Trophoblast cell (in vitro differentiated cells and primary cell): ENCODE measurements around the gene TFF3.

Experiments
- DNase-seq, 2 donors: peaks; one replicate each; pipeline ENCODE4 v3.0.0-alpha.2; 2016
- H2AFZ ChIP-seq: 2 replicates; pipeline ENCODE4 v1.6.1; 2013; ENCODE audit warnings: low read length, moderate library complexity, mild to moderate bottlenecking; ENCODE audit not compliant: insufficient read depth, poor library complexity
- H2AK5ac ChIP-seq: 2 replicates; pipeline ENCODE4 v1.6.1; 2013; ENCODE audit warnings: mild to moderate bottlenecking, low read length
- H2BK120ac ChIP-seq: 2 replicates; pipeline ENCODE4 v1.6.1; 2013; ENCODE audit warnings: low read length, mild to moderate bottlenecking, moderate library complexity; ENCODE audit not compliant: insufficient read depth, poor library complexity
- H2BK12ac ChIP-seq: 2 replicates; pipeline ENCODE4 v1.6.1; 2013; ENCODE audit warnings: mild to moderate bottlenecking, low read length, moderate library complexity
- H2BK5ac ChIP-seq: 2 replicates; pipeline ENCODE4 v1.6.1; 2013; ENCODE audit warnings: low read length, low read depth, moderate library complexity, mild to moderate bottlenecking; ENCODE audit not compliant: poor library complexity
- H3K14ac ChIP-seq: 2 replicates; pipeline ENCODE4 v1.6.1; 2013; ENCODE audit warnings: mild to moderate bottlenecking, low read length
- H3K18ac ChIP-seq: 2 replicates; pipeline ENCODE4 v1.6.1; 2013; ENCODE audit warnings: mild to moderate bottlenecking, low read length
- H3K23ac ChIP-seq: 2 replicates; pipeline ENCODE4 v1.6.1; 2013; ENCODE audit warnings: low read length
- H3K27ac ChIP-seq: 2 replicates; pipeline ENCODE4 v1.5.1; 2013; ENCODE audit warnings: low read depth, mild to moderate bottlenecking, inconsistent platforms, low read length, moderate library complexity
- H3K27me3 ChIP-seq: 2 replicates; pipeline ENCODE4 v1.6.1; 2013; ENCODE audit warnings: inconsistent platforms, mild to moderate bottlenecking, low read length, moderate library complexity; ENCODE audit not compliant: insufficient read depth
- H3K36me3 ChIP-seq, 2 experiments: 1 replicate in 1 of 2; 2 replicates in 1 of 2; pipeline ENCODE4 v1.6.1; 2013; ENCODE audit warnings: low read length in 2 of 2, mild to moderate bottlenecking in 2 of 2, moderate library complexity in 1 of 2; ENCODE audit not compliant: insufficient read depth in 2 of 2, control insufficient read depth in 1 of 2
- H3K4ac ChIP-seq: 2 replicates; pipeline ENCODE4 v1.6.1; 2013; ENCODE audit warnings: low read depth, mild to moderate bottlenecking, low read length, moderate library complexity
- H3K4me1 ChIP-seq, 2 experiments: 1 replicate in 1 of 2; 2 replicates in 1 of 2; pipeline ENCODE4 v1.6.1; 2013; ENCODE audit warnings: low read length in 2 of 2, mild to moderate bottlenecking in 2 of 2, moderate library complexity in 1 of 2; ENCODE audit not compliant: insufficient read depth in 2 of 2, control insufficient read depth in 1 of 2
- H3K4me2 ChIP-seq: 2 replicates; pipeline ENCODE4 v1.6.1; 2013; ENCODE audit warnings: inconsistent platforms, mild to moderate bottlenecking, low read length, moderate library complexity
- H3K4me3 ChIP-seq: 2 replicates; pipeline ENCODE4 v1.5.1; 2013; ENCODE audit warnings: mild to moderate bottlenecking, low read depth, low read length, inconsistent platforms
- H3K79me1 ChIP-seq: one replicate; pipeline ENCODE4 v1.6.1; 2013; ENCODE audit warnings: low read length
- H3K79me2 ChIP-seq: 2 replicates; pipeline ENCODE4 v1.6.1; 2013; ENCODE audit warnings: low read length, mild to moderate bottlenecking; ENCODE audit not compliant: control insufficient read depth, insufficient read depth, poor library complexity
- H3K9ac ChIP-seq: 2 replicates; pipeline ENCODE4 v1.6.1; 2013; ENCODE audit warnings: mild to moderate bottlenecking, low read length
- H3K9me3 ChIP-seq: 2 replicates; pipeline ENCODE4 v1.6.1; 2013; ENCODE audit warnings: low read depth, mild to moderate bottlenecking, control low read depth, inconsistent platforms, low read length; ENCODE audit not compliant: insufficient read depth
- H4K12ac ChIP-seq: 2 replicates; pipeline ENCODE4 v1.6.1; 2013; ENCODE audit warnings: low read depth, mild to moderate bottlenecking, low read length, moderate library complexity
- H4K8ac ChIP-seq: 2 replicates; pipeline ENCODE4 v1.6.1; 2013; ENCODE audit warnings: low read depth, mild to moderate bottlenecking, low read length, moderate library complexity
- H4K91ac ChIP-seq: one replicate; pipeline ENCODE4 v1.6.1; 2013; ENCODE audit warnings: low read depth, mild to moderate bottlenecking, low read length, moderate library complexity
- WGBS: extraction: QIAGEN DNeasy Blood & Tissue Kit; methylation state at CpG from one replicate; pipeline ENCODE4 v1.1.7; 2013; ENCODE audit warnings: missing lambda C conversion rate; ENCODE audit not compliant: insufficient read length, insufficient coverage; ENCODE audit errors: extremely low coverage; 5-methylcytosine and 5-hydroxymethylcytosine counted together

Gene TFF3

GRCh38 chr21:42264245-42265195 is 50.7 kb downstream of the TFF3 start:
- peaks cover 11% of the 10 kb centered on the region in 2 experiments for H3K4me1 ChIP-seq
- peaks cover 2% of the 10 kb centered on the region for H3K9me3 ChIP-seq
- H2AFZ ChIP-seq = no peak overlapping the region
- H2BK12ac ChIP-seq = no peak overlapping the region
- no peak overlapping the region for H2AK5ac ChIP-seq
- no peaks in the 10 kb centered on the region for H3K79me2 ChIP-seq
- H4K91ac ChIP-seq = no peak overlapping the region
- H3K14ac ChIP-seq = no peak overlapping the region
- no peak overlapping the region for H3K27ac ChIP-seq
- no peak overlapping the region for H4K12ac ChIP-seq
- H3K4ac ChIP-seq = no peak overlapping the region
- H2BK5ac ChIP-seq = no peak overlapping the region
- no peaks in the 10 kb centered on the region for H3K27me3 ChIP-seq
- no peak overlapping the region for H4K8ac ChIP-seq
- no CpG with 5 or more reads among the region's 13 CpGs for WGBS
- no peaks in the 10 kb centered on the region for H3K79me1 ChIP-seq
- no peak overlapping the region for H3K4me2 ChIP-seq
- H3K9ac ChIP-seq = no peak overlapping the region
- H3K18ac ChIP-seq = no peak overlapping the region
- no peak for DNase-seq
- H3K36me3 ChIP-seq = no peaks in the 10 kb centered on the region
- no peak overlapping the region for H3K4me3 ChIP-seq
- no peak overlapping the region for H3K23ac ChIP-seq
- H2BK120ac ChIP-seq = no peak overlapping the region

- Histone ChIP-seq H2BK120ac (no peak overlapping the region), H3K4me2 (no peak overlapping the region), H3K14ac (no peak overlapping the region), H3K9ac (no peak overlapping the region), H3K27ac (no peak overlapping the region), H2AK5ac (no peak overlapping the region), H3K4me3 (no peak overlapping the region), H4K91ac (no peak overlapping the region), H2BK5ac (no peak overlapping the region), H3K4ac (no peak overlapping the region), H3K79me2 (no peaks in the 10 kb centered on the region), H2BK12ac (no peak overlapping the region), H4K8ac (no peak overlapping the region), H3K27me3 (no peaks in the 10 kb centered on the region), H3K9me3 (peaks cover 2% of the 10 kb centered on the region), H4K12ac (no peak overlapping the region), H3K18ac (no peak overlapping the region), H3K4me1 (peaks cover 11% of the 10 kb centered on the region in 2 experiments), H3K23ac (no peak overlapping the region), H2AFZ (peak overlapping the region; percentile 56), H3K36me3 (no peaks in the 10 kb centered on the region), H3K79me1 (no peaks in the 10 kb centered on the region)
- no CpG with 5 or more reads among the region's 18 CpGs for WGBS
- DNase-seq = no peak
Measured at GRCh38 chr21:42263591-42264131, 51.5 kb downstream of the TFF3 start.

GRCh38 chr21:42262831-42263231 is 52.4 kb downstream of the TFF3 start:
- Histone ChIP-seq H4K12ac (no peak overlapping the region), H3K79me2 (no peaks in the 10 kb centered on the region), H3K9me3 (peaks cover 2% of the 10 kb centered on the region), H3K27ac (no peak overlapping the region), H3K36me3 (no peaks in the 10 kb centered on the region), H2AFZ (no peak overlapping the region), H3K14ac (no peak overlapping the region), H3K4me1 (peaks cover 11% of the 10 kb centered on the region in 2 experiments), H3K9ac (no peak overlapping the region), H3K4ac (no peak overlapping the region), H2BK5ac (no peak overlapping the region), H2BK12ac (no peak overlapping the region), H3K18ac (no peak overlapping the region), H3K27me3 (no peaks in the 10 kb centered on the region), H3K4me3 (no peak overlapping the region), H3K4me2 (no peak overlapping the region), H4K91ac (no peak overlapping the region), H2BK120ac (no peak overlapping the region), H3K23ac (no peak overlapping the region), H2AK5ac (no peak overlapping the region), H4K8ac (no peak overlapping the region), H3K79me1 (no peaks in the 10 kb centered on the region)
- peak in 1 of 2 donors; percentile 8 for DNase-seq
- WGBS = no CpG with 5 or more reads among the region's 11 CpGs

- Histone ChIP-seq H3K36me3 (no peaks in the 10 kb centered on the region), H3K4ac (no peak overlapping the region), H4K12ac (no peak overlapping the region), H4K8ac (no peak overlapping the region), H3K4me2 (no peak overlapping the region), H3K9me3 (peaks cover 2% of the 10 kb centered on the region), H2AFZ (no peak overlapping the region), H3K79me2 (no peaks in the 10 kb centered on the region), H3K18ac (no peak overlapping the region), H3K27me3 (no peaks in the 10 kb centered on the region), H2BK12ac (no peak overlapping the region), H2AK5ac (no peak overlapping the region), H3K14ac (no peak overlapping the region), H2BK120ac (no peak overlapping the region), H3K9ac (no peak overlapping the region), H3K79me1 (no peaks in the 10 kb centered on the region), H3K27ac (no peak overlapping the region), H4K91ac (no peak overlapping the region), H3K4me1 (peaks cover 11% of the 10 kb centered on the region in 2 experiments), H3K23ac (no peak overlapping the region), H2BK5ac (no peak overlapping the region), H3K4me3 (no peak overlapping the region)
- DNase-seq = no peak
- WGBS = no CpG with 5 or more reads among the region's 7 CpGs
Measured at GRCh38 chr21:42261829-42262200, 53.4 kb downstream of the TFF3 start.
